SH-SY5Y (cell line): ENCODE measurements around the gene RNF115.

ENCODE experiments used
- GATA2 ChIP-seq: IDR thresholded peaks from 2 replicates; pipeline ENCODE4 v1.6.1; 2011; ENCODE audit warnings: mild to moderate bottlenecking, low read depth, low read length
- GATA3 ChIP-seq: IDR thresholded peaks from 2 replicates; pipeline ENCODE4 v1.6.1; 2011; ENCODE audit warnings: low read depth, mild to moderate bottlenecking, low read length, moderate library complexity

Gene RNF115

GRCh38 chr1:145823565-145824498, at the start of gene RNF115, which contains the start of gene POLR3C:
Gene RNF115, minus strand, starts transcription at chr1:145824095. Its CDS starts 222 bp downstream, at chr1:145823873.
Gene POLR3C, plus strand, starts transcription at chr1:145824200. Its CDS starts 1,577 bp downstream, at chr1:145825777.
- TF ChIP-seq GATA2, result no peak; the same call in 1 of the 2 replicates
- no peak for TF ChIP-seq GATA3

GRCh38 chr1:145871994-145872924, 48.4 kb upstream of the RNF115 start:
- TF ChIP-seq GATA2 (no peak), GATA3 (no peak)

GRCh38 chr1:145868232-145868631, 44.3 kb upstream of the RNF115 start:
- TF ChIP-seq GATA2 (no peak), GATA3 (no peak)

- no peak for TF ChIP-seq GATA3
- no peak for TF ChIP-seq GATA2
Observed at GRCh38 chr1:145863282-145864018, 39.6 kb upstream of the RNF115 start.

- TF ChIP-seq GATA3 (no peak), GATA2 (no peak)
Observed at GRCh38 chr1:145859491-145860023, 35.7 kb upstream of the RNF115 start.

GRCh38 chr1:145858901-145859490, 35.1 kb upstream of the RNF115 start, which contains the start of gene PIAS3:
Gene PIAS3, minus strand, starts transcription at chr1:145859081. Its CDS starts 91 bp downstream, at chr1:145858990.
- no peak for TF ChIP-seq GATA2
- no peak for TF ChIP-seq GATA3

- TF ChIP-seq GATA3, result no peak
- TF ChIP-seq GATA2, result no peak
Observed at GRCh38 chr1:145858238-145858900, 34.5 kb upstream of the RNF115 start.

GRCh38 chr1:145857170-145857569, 33.3 kb upstream of the RNF115 start:
- TF ChIP-seq GATA3, result no peak
- no peak for TF ChIP-seq GATA2

- TF ChIP-seq GATA3 (no peak), GATA2 (no peak)
Observed at GRCh38 chr1:145855426-145855948, 31.6 kb upstream of the RNF115 start.

GRCh38 chr1:145849356-145850160, 25.7 kb upstream of the RNF115 start:
- TF ChIP-seq GATA3 (no peak), GATA2 (no peak)

GRCh38 chr1:145847827-145848226, 23.9 kb upstream of the RNF115 start:
- TF ChIP-seq GATA2 (no peak), GATA3 (no peak)
